ENCODE results near the gene NOP16. TPM values are rescaled to one million over a fixed set of nuclear protein-coding genes. Genes with fewer than 3 reads are reported as not detected.
A peak's percentile ranks its signal among the peaks of the same experiment; 100 is the strongest.

The NOP16 gene
- polyA plus RNA-seq, 1 experiment: 36.8 TPM

- DNase-seq (ENCODE audit: low read depth): no peak
- Histone ChIP-seq H3K27me3 (ENCODE audit: control insufficient read depth, insufficient read depth, low read length) (no peaks in the 10 kb centered on the region), H3K4me3 (ENCODE audit: low read depth, low read length) (no peak overlapping the region), H3K36me3 (ENCODE audit: control insufficient read depth, insufficient read depth, low read length) (peaks cover 20% of the 10 kb centered on the region)
- ChIA-PET CTCF (no interaction called here), POLR2A (no interaction called here)
- no peak for TF ChIP-seq CTCF (IDR thresholded peaks at IDR 0.05; ENCODE audit: insufficient read depth, low read depth, low read length)
Measured at GRCh38 chr5:176391999-176392398, 3.6 kb upstream of the NOP16 start.

GRCh38 chr5:176391479-176391878, 3.1 kb upstream of the NOP16 start:
- ChIA-PET POLR2A (interaction anchor here (0.6 kb wide), 1 partner anchor 35 kb away, joined by 5 read pairs; no protein-coding TSS in a partner anchor), CTCF (no interaction called here)
- no peak for TF ChIP-seq CTCF (IDR thresholded peaks at IDR 0.05; ENCODE audit: insufficient read depth, low read depth, low read length)
- no peak overlapping the region for H3K4me3 ChIP-seq (ENCODE audit: low read depth, low read length)
- no peaks in the 10 kb centered on the region for H3K27me3 ChIP-seq (ENCODE audit: control insufficient read depth, insufficient read depth, low read length)
- peaks cover 18% of the 10 kb centered on the region for H3K36me3 ChIP-seq (ENCODE audit: control insufficient read depth, insufficient read depth, low read length)
- no peak for DNase-seq (ENCODE audit: low read depth)

GRCh38 chr5:176389135-176390123, 1.0 kb upstream of the NOP16 start:
- POLR2A ChIA-PET: no interaction called here
- DNase-seq (ENCODE audit: low read depth): no peak
- Histone ChIP-seq H3K4me3 (ENCODE audit: low read depth, low read length) (peak overlapping the region; percentile 77), H3K27me3 (ENCODE audit: control insufficient read depth, insufficient read depth, low read length) (no peaks in the 10 kb centered on the region), H3K36me3 (ENCODE audit: control insufficient read depth, insufficient read depth, low read length) (peaks cover 17% of the 10 kb centered on the region)
- CTCF ChIA-PET: no interaction called here
- TF ChIP-seq CTCF (IDR thresholded peaks at IDR 0.05; ENCODE audit: insufficient read depth, low read depth, low read length): no peak

GRCh38 chr5:176388003-176388443, 375 bp downstream of the NOP16 start:
- CTCF ChIA-PET: no interaction called here
- DNase-seq (ENCODE audit: low read depth): no peak

More at GRCh38 chr5:176388003-176388443, 375 bp downstream of the NOP16 start:
- POLR2A ChIA-PET: no interaction called here
- no peaks in the 10 kb centered on the region for H3K27me3 ChIP-seq (ENCODE audit: control insufficient read depth, insufficient read depth, low read length)
- peak overlapping the region; percentile 77 for H3K4me3 ChIP-seq (ENCODE audit: low read depth, low read length)
- no peak for TF ChIP-seq CTCF (IDR thresholded peaks at IDR 0.05; ENCODE audit: insufficient read depth, low read depth, low read length)
- H3K36me3 ChIP-seq (ENCODE audit: control insufficient read depth, insufficient read depth, low read length): peaks cover 21% of the 10 kb centered on the region
